Measurements from ENCODE around the gene BPIFB2.
"Not testable (repeated sequence)": the region's sequence is repeated elsewhere in the genome, so short reads cannot be mapped to it uniquely, and the experiment has no call there.

BPIFB2 gene

GRCh38 chr20:33007376-33008335, at the start of gene BPIFB2:
Gene BPIFB2 (plus strand): TSS chr20:33007704. CDS start chr20:33008575, 871 bp downstream.
- H3K4me3 ChIP-seq (ENCODE audit: low read depth, low read length): no peak within 1 kb of the TSS
- no peak for DNase-seq (ENCODE audit: low read depth, low spot score)
- in situ Hi-C loops (cut with HindIII; ENCODE audit: low sequenced_read_pairs): no loop called here
- no peak for TF ChIP-seq CTCF (IDR thresholded peaks at IDR 0.05; ENCODE audit: low read depth, low read length)

GRCh38 chr20:32958574-32958973, 48.9 kb upstream of the BPIFB2 start:
- H3K4me3 ChIP-seq (ENCODE audit: low read depth, low read length): no peak overlapping the region
- in situ Hi-C loops (cut with HindIII; ENCODE audit: low sequenced_read_pairs): no loop called here
- TF ChIP-seq CTCF (IDR thresholded peaks at IDR 0.05; ENCODE audit: low read depth, low read length): no peak
- no peak for DNase-seq (ENCODE audit: low read depth, low spot score)

GRCh38 chr20:32959351-32960221, 47.9 kb upstream of the BPIFB2 start:
- in situ Hi-C loops (cut with HindIII; ENCODE audit: low sequenced_read_pairs): no loop called here
- no peak overlapping the region for H3K4me3 ChIP-seq (ENCODE audit: low read depth, low read length)
- no peak for DNase-seq (ENCODE audit: low read depth, low spot score)
- no peak for TF ChIP-seq CTCF (IDR thresholded peaks at IDR 0.05; ENCODE audit: low read depth, low read length)

- no peak for DNase-seq (ENCODE audit: low read depth, low spot score)
- in situ Hi-C loops (cut with HindIII; ENCODE audit: low sequenced_read_pairs): no loop called here
- TF ChIP-seq CTCF (IDR thresholded peaks at IDR 0.05; ENCODE audit: low read depth, low read length): no peak
- H3K4me3 ChIP-seq (ENCODE audit: low read depth, low read length): no peak overlapping the region
These were observed 47.3 kb upstream of the BPIFB2 start for GRCh38 chr20:32960222-32960518.

- H3K4me3 ChIP-seq (ENCODE audit: low read depth, low read length): no peak overlapping the region
- no peak for DNase-seq (ENCODE audit: low read depth, low spot score)
- TF ChIP-seq CTCF (IDR thresholded peaks at IDR 0.05; ENCODE audit: low read depth, low read length): no peak
- in situ Hi-C loops (cut with HindIII; ENCODE audit: low sequenced_read_pairs): no loop called here
These were observed 46.4 kb upstream of the BPIFB2 start for GRCh38 chr20:32960849-32961731.

GRCh38 chr20:32962053-32962452, 45.5 kb upstream of the BPIFB2 start:
- no peak overlapping the region for H3K4me3 ChIP-seq (ENCODE audit: low read depth, low read length)
- no peak for TF ChIP-seq CTCF (IDR thresholded peaks at IDR 0.05; ENCODE audit: low read depth, low read length)
- in situ Hi-C loops (cut with HindIII; ENCODE audit: low sequenced_read_pairs): no loop called here
- DNase-seq (ENCODE audit: low read depth, low spot score): no peak

- DNase-seq (ENCODE audit: low read depth, low spot score); H3K4me3 ChIP-seq (ENCODE audit: low read depth, low read length); in situ Hi-C loops (cut with HindIII; ENCODE audit: low sequenced_read_pairs): not testable (repeated sequence)
These were observed 44.9 kb upstream of the BPIFB2 start for GRCh38 chr20:32962646-32963045.

All from astrocyte of the spinal cord (primary cell).